Activated CD4-positive, alpha-beta T cell treated with anti-CD3 and anti-CD28 coated beads for 24 hours (primary cell): ENCODE results near the gene SEMA3D.

ENCODE experiments used
- DNase-seq, 2 donors: peaks; one replicate each; pipeline ENCODE4 v3.0.0-alpha.2; 2020; ENCODE audit warnings: low read depth in 2 of 2

SEMA3D gene

DNA sequence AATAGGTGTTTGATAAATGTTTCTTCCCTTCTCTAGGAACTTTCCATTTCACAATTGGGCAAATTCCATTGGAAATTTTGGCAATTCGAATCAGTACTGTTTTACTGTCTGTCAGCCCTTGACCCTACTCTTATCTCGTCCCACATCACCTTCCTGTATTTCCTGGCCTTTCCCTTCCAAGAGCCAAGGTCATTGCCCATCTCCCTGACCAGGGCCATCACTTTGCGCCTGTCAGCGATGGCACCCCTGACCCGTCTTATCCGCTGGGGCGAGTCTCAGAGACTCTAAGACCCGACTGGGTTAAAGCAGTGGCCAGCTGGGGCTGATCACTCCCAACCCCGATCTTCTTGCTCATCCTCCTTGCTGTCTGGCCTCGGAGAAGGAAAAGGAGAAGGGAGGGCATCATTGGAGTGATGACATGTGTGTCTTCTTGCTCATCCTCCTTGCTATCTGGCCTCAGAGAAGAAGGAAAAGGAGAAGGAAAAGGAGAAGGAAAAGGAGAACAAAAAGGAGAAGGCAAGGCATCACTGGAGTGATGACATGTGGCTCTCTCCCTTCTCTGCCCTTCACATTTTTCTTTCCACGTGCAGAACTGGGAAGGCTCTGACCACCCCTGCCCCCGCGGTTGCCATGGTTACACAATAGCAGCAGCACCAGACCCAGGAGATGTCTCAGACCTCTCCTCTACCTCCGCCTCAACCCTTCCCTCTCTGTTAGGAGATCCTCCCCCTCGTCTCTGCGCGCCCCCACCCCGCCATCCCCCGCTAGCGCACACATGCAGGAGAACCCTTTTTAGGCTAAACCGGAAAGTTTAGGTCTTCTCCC lies 2.0 kb downstream of the SEMA3D start:
- no peak for DNase-seq

DNA sequence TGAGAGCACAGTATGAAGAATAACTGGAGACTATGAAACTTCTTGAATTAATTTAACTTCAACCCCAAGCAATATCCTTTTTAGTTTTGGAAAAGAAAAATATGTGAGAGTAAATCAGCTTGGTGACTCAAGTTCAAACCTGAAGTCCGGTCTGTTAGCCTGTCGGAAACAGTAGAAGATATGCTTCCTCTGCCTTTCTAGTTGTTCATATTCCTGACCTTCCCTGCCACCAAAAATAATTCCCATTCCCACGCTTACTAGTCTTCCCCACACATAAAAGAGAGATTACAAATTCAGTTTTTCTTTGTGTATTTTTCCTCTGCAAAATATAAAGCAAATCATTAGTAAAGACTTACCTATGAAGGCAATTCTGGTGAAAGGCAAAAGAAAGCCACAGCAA lies 3.6 kb downstream of the SEMA3D start:
- no peak for DNase-seq

DNA sequence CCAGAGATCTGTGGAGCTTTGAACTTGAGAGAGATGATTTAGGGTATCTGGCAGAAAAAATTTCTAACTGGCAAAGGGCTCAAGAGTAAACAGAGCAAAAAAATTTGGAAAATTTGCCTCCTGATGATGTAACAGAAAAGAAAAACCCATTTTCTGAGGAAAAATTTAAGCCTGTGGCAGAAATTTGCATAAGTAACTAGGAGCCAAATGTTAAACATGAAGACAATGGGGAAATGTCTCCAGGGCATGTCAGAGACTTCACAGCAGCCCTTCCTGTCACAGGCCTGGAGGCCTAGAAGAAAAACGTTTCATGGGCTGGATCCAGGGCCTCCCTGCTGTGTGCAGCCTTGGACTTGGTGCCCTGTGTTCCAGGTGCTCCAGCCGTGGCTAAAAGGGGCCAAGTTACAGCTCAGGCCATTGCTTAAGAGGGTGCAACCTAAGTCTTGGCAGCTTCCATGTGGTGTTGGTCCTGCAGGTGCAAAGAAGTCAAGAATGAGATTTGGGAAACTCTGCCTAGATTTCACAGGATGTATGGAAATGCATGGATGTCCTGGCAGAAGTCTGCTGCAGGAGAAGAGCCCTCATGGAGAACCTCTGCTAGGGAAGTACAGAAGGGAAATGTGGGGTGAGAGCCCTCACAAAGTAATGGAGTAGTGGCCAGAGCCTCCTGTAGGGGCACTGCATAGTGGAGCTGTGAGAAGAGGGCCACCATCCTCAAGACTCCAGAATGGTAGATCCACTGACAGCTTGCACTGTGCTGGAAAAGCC lies 8.1 kb downstream of the SEMA3D start:
- DNase-seq: no peak

DNA sequence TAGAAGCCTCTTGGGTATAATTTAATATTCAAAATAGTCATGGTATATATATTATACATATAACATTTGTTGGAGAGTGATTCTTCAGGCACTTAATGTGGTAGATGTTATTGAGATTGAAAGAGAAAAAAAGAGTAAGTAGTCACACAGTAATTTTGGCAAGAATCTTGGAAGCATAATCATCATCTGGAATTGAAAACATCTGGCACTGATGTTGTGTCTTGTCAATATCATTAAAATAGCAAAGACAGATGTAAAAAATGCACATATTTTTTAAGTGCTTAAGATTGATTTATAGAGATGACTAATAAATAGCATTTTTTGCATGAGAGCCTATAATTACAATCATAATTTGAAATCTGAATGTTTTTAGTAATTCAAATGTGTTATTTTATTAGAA lies 9.5 kb downstream of the SEMA3D start:
- no peak for DNase-seq

DNA sequence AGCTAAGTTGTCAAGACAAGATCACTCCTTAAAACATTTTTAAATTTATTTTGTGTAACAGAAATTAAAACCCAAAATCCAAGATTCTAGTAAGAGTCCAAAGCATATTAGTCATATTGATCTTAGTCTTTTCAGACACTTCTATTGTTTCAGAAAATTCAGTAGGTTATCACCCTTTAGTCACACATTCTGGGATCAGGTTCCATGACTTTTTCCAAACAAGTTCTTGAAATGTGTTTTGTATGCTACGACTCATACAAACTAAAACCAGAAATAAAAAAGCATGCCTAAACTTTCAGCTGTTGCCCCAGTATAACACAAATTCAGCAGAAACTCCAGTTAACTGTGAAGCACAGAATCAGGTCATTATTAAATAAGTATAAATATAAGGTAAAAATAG lies 10.7 kb downstream of the SEMA3D start:
- DNase-seq: no peak

DNA sequence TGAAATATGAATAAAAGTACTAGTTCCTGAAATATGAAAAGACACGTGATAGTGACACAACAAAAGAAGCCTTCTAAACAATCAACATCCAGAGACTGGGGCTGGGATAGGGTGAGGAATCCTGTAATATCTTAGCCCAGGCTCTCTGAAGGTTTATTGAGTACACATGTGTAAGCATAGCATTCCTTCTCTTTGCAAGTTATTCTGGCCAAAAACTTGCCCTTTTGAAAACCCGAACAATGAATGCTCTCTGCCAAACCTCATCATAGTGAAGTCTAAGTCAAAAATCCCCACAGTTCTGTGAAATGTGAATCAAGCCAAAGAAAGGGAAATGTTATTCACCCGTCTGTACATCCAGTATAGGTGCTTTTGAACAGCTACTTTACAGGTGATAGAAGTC lies 11.6 kb downstream of the SEMA3D start:
- no peak for DNase-seq

DNA sequence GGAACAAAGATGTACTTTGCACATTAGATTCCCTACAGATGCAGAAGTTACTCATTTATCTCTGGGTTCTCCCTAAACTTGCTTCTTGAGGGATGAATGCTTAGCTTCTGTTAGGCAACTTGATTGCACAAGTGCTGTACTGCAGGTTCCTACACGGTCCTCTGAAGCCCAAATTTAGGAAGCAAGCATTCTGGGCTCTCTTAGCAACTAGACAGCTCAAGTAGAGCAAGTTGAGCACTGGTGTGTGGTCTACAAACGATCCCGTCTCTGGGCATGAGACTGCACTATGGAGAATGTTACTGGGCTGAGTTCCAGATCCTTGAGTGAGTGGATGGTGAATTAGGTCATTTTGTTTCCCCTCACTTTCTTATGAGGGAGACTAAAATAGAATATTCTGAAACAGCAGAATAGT lies 14.3 kb downstream of the SEMA3D start:
- no peak for DNase-seq

DNA sequence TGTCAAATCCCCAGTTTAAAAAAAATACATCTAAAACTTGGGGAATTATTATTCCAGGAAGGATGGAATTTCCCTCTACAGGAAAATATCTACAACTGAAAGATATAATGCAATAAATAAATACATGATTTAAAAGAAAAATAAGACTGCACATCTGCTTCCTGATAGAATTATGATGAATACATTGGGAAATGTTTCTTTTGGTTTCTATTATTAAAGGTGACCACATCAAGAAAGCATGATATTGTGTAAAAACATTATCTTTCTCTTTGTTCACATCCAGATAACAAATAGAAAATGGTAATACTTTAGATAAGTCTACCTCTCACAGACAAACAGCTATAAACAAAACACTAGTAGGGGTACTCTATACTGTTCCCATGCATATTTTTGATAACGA lies 19.2 kb downstream of the SEMA3D start:
- no peak for DNase-seq

DNA sequence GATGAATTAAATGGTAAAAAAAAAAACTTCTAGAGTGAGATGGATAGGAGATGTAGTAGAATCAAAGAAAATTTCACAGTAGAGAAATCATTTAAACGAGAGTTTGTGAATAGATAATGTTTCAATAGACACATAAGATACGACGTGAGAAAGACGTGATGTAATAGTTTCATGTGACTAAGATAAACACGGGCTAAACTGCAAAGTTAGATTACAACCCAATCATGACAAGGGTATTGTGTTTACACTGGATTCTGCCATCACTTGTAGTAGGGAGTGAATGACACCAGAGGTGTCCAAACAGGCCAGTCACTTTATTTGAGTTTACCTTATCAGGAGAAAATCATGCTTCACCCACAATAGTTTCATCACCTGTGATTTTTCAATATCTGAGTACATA lies 21.6 kb downstream of the SEMA3D start:
- DNase-seq: no peak

DNA sequence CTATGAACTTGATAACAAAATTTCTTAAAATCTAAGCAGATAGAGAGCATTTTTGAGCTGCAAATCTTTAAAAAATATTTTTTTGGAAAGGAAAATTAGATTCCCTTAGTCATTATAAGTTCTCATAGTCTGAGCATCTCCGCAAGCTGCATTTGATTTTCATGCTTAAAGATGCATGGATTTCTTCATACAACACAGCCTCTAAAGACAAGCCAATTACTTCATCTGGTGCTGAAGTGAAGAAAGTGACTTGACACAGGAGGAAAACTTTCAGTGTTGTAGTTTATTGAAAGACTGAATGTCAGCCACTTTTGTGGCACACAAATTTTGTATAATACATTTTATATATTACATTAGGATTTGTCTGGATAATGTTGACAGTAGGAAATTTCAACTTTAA lies 22.5 kb downstream of the SEMA3D start:
- no peak for DNase-seq

DNA sequence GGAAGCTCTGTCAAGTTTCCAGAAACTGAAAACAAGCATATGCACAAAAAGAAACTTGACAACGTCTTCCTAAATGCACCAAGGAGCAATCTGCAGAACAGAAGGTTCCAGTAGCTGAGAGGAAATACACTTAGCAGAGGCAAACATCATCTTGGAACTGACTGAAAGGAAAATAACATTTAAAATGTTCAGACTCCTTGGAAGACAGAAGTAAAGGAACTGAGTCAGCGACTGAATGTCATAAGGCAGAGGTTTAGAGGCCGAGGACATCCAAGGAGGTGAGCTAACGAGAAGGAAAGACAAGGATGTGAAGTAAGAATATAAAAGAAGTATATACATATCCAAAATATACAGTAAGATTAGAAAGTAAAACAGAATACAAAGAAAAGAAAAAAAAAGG lies 24.1 kb downstream of the SEMA3D start:
- no peak for DNase-seq

DNA sequence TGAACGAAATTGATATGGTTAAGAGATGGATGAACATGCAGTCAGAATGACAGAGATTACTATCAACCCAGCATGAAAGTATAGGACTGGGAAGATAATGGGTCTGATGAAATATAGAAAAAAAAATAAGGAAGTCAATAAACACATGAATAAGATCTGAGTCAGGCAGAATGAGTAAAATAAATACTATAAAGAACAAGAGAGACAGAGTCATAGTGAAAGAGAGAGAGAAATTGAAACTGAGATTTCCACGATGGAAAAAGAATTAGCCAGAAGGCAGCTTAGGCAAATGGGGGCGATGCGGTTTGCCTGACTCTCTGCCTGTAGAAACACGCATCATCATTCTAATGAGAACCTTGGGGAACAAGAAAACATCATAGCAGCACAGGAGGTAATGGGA lies 26.6 kb downstream of the SEMA3D start:
- DNase-seq: no peak

DNA sequence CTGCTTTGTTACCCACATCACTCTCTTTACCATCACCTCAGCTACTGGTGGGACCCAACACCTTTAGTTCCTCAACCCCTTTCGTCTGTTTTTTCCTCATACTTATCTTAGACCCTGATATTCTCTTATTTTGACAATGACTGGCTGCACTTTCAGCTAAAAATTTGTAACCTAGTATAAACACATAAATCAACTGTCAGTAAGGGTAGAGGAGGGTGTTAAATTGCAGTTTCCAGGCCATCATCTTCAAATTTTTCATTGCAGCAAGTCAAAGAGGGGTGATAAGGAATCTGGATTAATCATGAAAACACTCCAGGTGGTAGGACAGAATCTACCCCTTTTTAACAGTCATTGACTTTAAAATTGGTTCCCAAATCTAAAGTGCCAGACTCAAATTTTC lies 27.9 kb downstream of the SEMA3D start:
- no peak for DNase-seq

DNA sequence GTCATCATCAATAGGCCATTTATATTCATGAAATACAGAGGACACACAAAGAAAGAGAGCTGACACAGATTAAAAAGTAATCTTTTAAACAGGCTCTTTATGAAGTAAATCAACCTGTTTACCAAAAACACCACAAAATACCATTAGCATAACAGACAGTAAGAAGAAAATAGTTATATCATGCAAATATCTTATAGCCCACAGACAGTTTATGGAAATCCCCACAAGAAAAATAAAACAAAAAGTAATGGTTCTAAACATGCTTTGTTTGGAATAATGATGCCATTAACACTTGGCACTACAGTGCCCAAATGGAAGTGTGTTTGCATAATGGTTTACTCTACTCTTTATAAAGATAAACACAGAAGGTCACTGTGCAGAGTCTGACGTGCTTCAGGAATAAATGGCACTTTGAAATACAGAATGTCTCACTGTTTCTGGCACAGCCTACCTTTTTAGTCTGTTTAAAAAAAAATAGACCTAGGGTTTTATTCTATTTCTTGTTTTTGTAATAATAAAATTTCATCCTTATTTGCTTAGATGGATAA lies 30.1 kb downstream of the SEMA3D start:
- DNase-seq: no peak

DNA sequence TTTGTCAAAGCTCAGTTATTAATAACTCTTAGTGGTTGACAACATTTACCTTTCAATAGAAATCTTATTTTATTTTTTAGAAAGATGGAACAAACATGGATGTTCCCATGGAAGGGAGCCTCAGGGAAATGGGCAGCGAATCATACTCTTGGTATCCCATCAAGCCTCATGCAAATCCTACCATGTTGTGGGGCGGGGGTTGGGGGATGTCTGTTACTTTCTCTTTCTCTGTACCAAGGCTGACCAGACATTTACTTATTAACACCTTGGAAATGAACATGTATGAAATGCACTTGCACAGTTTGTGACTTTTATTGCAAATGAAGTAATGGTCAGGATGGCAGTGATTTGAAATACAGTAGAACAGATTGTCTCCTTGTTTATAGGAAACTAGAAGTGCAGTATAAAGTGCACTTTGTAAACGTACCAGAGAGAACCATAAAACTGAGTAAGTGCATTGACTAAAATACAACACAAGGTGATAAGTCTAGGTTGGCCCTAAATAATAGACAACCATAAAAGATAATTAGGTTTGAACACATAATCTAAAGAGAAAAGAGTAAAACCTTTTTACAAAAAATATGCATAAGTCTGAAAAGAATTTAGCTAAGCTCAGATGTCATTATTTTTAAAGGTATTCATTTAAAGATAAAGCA lies 32.4 kb downstream of the SEMA3D start:
- no peak for DNase-seq

DNA sequence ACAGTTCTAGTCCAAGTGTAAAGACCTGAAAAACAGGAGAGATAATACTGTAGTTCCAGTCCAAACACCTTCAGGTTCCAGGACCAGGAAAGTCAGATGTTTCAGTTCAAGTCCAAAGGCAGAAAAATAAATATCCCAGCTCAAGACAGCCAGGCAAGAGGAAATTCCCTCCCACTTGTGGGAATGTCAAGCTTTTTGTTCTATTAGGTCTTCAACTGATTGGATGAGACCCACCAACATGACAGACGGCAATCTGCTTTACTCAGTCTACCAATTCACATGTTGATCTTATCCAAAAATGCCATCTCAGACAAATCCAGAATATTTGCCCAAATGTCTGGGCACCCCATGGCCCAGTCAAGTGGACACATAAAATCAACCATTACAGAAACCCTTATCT lies 33.1 kb downstream of the SEMA3D start:
- no peak for DNase-seq

DNA sequence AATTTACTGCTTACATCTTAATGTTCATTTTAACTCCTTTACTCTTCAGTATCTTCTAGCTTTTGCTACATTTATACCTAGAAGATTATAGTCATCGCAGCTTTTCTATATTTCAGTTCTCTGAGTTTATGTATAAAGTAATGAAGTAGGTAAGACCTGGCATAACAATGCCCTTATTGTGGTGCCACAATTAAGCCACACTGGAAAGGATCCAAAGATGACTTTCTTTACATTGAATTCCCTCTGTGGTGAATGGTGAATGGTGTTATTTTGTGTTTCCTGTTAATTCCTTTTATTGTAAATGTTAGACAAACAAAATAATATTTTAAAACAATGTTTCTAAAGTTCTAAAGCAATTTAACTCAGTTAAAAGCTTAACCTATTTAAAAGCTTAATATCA lies 36.2 kb downstream of the SEMA3D start:
- DNase-seq: no peak

DNA sequence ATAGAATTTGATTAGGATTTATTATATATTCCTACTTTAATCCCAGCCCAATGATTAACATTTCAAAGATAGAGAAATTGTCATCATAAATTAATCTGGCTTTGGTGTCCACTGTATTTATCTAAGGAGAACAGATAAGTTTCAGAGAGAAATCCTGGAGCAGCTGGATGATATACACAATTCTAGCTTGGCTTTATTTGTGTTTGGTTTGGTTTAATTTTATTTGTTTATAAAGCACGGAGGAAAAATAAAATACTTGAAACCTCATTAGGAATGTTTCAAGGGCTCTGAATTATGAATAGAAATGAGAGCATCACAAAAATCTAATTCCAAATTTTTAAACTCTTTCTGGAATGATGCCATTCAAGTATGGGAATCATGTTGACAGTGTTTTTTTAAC lies 42.1 kb downstream of the SEMA3D start:
- DNase-seq: no peak

DNA sequence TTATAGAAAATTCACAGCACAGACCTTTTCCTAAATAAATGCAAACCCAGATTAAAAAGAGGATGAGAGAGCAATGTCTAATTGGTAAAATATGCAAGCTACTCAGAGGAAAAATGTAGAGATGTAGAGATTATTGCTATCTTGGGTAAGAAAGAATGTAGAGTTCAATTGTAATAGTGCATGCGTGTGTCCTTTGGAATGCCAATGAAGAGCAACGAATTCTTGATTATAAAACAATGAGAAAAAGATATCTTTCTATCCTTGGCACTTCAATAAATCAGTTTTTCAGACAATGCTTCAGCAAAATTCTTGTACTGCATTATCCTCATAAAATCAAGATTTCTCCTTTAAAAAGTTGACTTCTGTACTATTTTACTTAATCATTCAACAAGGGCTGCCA lies 50.9 kb downstream of the SEMA3D start:
- DNase-seq: no peak

DNA sequence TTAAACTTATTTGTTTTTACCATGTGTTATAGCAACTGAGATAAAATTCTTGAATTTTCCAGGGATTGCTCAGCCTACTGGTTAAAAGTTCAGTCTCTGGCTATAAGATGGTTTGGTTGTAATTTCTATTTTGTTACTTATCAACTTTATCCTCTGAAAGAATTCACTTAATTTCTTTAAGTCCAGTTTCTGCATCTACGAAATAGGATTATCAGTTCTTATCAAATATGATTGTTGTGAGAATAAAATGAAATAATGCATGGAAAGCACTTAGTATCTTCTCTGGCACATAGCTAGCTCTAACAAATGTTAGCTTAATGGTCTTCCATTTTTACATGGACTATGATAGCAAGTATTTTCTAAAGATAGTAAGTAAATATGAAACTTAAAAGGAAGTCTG lies 53.3 kb downstream of the SEMA3D start:
- DNase-seq: no peak

DNA sequence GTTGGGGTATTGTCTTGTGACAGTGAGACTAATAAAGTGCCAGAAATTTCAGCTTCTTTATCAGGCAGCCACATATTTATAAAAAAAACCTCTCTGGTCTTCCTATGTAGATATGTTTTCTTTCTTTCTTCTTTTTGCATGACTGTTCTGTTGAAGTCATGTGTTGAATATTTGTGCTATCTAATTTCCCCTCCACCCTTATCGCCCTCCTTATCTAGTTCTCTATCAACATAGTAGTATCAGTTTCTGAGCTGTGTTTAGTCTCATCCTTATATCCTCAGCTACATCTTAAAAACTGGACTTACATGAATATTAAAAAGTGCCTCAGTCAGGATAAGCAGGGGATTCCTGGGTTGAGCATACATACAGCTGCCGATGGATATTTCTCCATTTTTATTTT lies 53.9 kb downstream of the SEMA3D start:
- DNase-seq: no peak

DNA sequence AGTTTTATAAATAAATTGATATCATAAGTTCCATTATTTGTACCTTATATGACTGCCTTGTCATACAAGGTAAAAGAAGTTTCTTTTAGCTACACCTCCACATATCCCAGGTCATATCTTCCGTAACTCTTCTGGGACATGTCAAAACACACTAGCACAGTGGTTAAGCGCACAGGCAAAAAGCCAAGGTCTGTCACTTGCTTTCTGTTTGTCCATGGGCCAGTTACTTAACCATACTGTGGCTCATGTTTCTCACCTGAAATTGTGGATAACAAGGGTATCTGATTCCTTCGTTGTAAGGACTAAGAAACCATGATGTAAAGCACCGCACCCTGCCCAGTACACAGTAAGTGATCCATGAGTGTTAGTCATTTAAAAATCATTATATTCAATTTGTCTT lies 56.2 kb downstream of the SEMA3D start:
- DNase-seq: no peak

DNA sequence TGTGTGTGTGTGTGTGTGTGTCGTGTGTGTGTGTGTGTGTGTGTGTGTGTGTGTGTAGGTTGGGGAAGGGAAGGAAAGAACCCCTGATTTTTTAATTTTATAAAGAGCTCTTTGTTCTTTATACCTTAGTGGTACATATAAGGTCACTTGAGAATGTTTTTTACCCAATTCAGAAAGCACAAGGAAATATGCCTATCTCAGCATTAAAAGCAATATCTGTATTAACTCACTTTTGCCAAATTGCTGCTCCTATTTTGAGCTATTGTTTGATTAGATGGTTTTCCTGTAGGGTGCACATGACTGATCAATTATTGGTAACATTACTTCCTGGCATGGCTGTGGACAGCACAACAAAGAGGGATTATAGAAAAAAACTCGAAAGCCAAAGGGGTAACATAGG lies 60.5 kb downstream of the SEMA3D start:
- no peak for DNase-seq
